DOHH2 (cell line): ENCODE data around the gene ARL16.
A peak's percentile ranks its signal among the peaks of the same experiment; 100 is the strongest.
"Not testable (repeated sequence)": the region's sequence is repeated elsewhere in the genome, so short reads cannot be mapped to it uniquely, and the experiment has no call there.

Experiments
- H3F3A ChIP-seq: fragments of 200-600 bp; sonication (generic), shearing (Covaris generic); 2 replicates; pipeline ENCODE4 v1.6.0; 2016; ENCODE audit warnings: antibody characterized with exemption, mild to moderate bottlenecking; ENCODE audit not compliant: control insufficient read depth, insufficient read depth
- H3K27ac ChIP-seq: fragments of 200-600 bp; sonication (generic); 2 replicates; pipeline ENCODE4 v1.5.1; 2014; ENCODE audit warnings: low read depth, mild to moderate bottlenecking, low read length, moderate library complexity
- H3K27me3 ChIP-seq: fragments of 200-600 bp; sonication (generic); 2 replicates; pipeline ENCODE4 v1.6.1; 2014; ENCODE audit warnings: mild to moderate bottlenecking, low read length, mixed read lengths; ENCODE audit not compliant: control insufficient read depth
- H3K36me3 ChIP-seq: fragments of 200-600 bp; sonication (generic); 2 replicates; pipeline ENCODE4 v1.6.1; 2014; ENCODE audit warnings: mild to moderate bottlenecking, low read length, moderate library complexity, mixed read lengths; ENCODE audit not compliant: control insufficient read depth
- H3K4me1 ChIP-seq: fragments of 200-600 bp; sonication (generic); 2 replicates; pipeline ENCODE4 v1.6.1; 2014; ENCODE audit warnings: mild to moderate bottlenecking, low read length, mixed read lengths; ENCODE audit not compliant: control insufficient read depth
- H3K4me2 ChIP-seq: fragments of 200-600 bp; sonication (generic); 2 replicates; pipeline ENCODE4 v1.6.0; 2014; ENCODE audit warnings: mild to moderate bottlenecking, low read length, moderate library complexity
- H3K4me3 ChIP-seq: fragments of 200-600 bp; sonication (generic); 2 replicates; pipeline ENCODE4 v1.5.1; 2014; ENCODE audit warnings: mild to moderate bottlenecking, low read length, mixed read lengths
- H3K79me2 ChIP-seq: fragments of 200-600 bp; sonication (generic); 2 replicates; pipeline ENCODE4 v1.6.1; 2014; ENCODE audit warnings: mild to moderate bottlenecking, low read length, mixed read lengths; ENCODE audit not compliant: control insufficient read depth
- H3K9me2 ChIP-seq: fragments of 200-600 bp; sonication (generic); replicated peaks from 2 replicates; pipeline ENCODE4 v1.6.1; 2014; ENCODE audit warnings: mild to moderate bottlenecking, low read length, mixed read lengths; ENCODE audit not compliant: control insufficient read depth
- H3K9me3 ChIP-seq: fragments of 200-600 bp; sonication (generic); 2 replicates; pipeline ENCODE4 v1.6.1; 2014; ENCODE audit warnings: antibody characterized with exemption, low read length, mixed read lengths; ENCODE audit not compliant: control insufficient read depth, insufficient read depth
- H4K20me1 ChIP-seq: fragments of 200-600 bp; sonication (generic); 2 replicates; pipeline ENCODE4 v1.6.0; 2014; ENCODE audit warnings: low read depth, mild to moderate bottlenecking, antibody characterized with exemption, low read length, moderate library complexity; ENCODE audit not compliant: control insufficient read depth, insufficient read depth
- EZH2phosphoT487 ChIP-seq: fragments of 200-600 bp; sonication (generic); IDR thresholded peaks from 2 replicates; pipeline ENCODE4 v1.6.1; 2017; ENCODE audit warnings: borderline replicate concordance, mild to moderate bottlenecking, antibody characterized with exemption, low read length, moderate library complexity, mixed read lengths
- TF ChIP-seq, protein P1 (sequence below): fragments of 200-600 bp; sonication (generic); IDR thresholded peaks from one replicate; pipeline ENCODE4 v1.5.1; 2014; ENCODE audit warnings: antibody characterized with exemption, mild to moderate bottlenecking, low read depth, low read length; ENCODE audit not compliant: poor library complexity, severe bottlenecking

The ARL16 gene

DNA sequence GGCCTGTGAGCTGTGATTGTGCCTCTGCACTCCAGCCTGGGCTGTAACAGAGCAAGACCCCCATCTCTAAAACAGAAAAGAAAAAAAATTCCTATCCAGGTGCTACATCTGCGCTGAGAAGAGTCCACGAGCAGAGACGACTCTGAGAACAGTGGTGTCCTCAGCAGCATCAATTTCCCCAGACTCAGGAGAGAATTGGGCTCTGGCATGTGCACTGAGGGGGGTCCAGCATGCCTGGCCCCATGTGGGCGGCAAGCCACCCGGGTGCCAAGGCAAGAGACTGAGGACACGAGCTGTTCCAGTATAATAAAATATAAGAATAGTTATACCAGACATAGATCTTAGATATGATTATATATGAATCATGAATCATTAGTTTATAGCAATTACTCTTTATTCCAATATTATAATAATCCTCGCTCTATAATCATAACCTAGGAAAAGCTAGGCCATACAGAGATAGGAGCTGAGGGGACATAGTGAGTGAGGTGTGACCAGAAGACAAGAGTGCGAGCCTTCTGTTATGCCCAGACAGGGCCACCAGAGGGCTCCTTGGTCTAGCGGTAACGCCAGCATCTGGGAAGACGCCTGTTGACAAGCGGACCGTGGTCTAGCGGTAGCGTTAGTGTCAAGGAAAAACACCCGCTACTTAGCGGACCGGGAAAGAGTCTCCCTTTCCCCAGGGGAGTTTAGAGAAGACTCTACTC lies 7.9 kb downstream of the ARL16 start:
- H3K4me2 ChIP-seq, H3K4me1 ChIP-seq, H3K27me3 ChIP-seq, H3K27ac ChIP-seq, H3K4me3 ChIP-seq, H3F3A ChIP-seq, H3K9me2 ChIP-seq, H3K9me3 ChIP-seq, H4K20me1 ChIP-seq, H3K79me2 ChIP-seq: not testable (repeated sequence)
- peaks cover 47% of the 10 kb centered on the region for H3K36me3 ChIP-seq
- TF ChIP-seq, protein P1, sequence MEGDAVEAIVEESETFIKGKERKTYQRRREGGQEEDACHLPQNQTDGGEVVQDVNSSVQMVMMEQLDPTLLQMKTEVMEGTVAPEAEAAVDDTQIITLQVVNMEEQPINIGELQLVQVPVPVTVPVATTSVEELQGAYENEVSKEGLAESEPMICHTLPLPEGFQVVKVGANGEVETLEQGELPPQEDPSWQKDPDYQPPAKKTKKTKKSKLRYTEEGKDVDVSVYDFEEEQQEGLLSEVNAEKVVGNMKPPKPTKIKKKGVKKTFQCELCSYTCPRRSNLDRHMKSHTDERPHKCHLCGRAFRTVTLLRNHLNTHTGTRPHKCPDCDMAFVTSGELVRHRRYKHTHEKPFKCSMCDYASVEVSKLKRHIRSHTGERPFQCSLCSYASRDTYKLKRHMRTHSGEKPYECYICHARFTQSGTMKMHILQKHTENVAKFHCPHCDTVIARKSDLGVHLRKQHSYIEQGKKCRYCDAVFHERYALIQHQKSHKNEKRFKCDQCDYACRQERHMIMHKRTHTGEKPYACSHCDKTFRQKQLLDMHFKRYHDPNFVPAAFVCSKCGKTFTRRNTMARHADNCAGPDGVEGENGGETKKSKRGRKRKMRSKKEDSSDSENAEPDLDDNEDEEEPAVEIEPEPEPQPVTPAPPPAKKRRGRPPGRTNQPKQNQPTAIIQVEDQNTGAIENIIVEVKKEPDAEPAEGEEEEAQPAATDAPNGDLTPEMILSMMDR: peak; percentile 23

DNA sequence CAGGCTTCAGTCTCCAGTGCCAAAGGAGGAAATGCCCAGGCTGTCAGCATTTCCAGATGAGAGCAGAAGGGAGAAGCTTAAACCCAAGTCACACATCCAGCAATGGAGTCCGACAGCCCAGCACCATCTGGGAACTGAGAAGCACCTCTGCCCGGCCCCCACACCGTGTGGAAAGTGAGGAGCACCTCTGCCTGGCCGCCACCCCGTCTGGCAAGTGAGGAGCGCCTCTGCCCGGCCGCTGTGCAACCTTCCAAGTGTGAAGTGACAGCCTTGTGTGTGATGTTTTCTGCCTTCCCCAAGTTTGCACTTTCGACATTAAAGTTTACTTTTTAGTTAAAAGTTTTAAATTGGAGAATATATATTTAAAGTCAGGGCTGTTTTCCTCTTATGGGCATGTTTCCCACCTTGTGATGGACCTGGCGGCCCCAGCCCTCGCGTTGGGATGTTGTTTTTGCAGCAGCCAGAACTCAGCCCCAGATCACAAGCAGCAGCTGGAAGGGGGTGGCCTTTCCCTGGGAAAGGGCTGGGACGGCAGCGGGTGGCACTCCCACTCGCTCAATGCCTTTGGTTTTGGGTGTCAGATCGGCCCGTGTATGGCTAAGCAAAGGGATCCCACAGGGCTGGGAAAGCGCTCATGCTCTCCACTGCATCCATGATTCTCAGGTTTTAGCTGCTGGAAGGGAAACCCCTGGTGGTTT lies 9.9 kb downstream of the ARL16 start:
- no peak overlapping the region for H3K4me3 ChIP-seq
- no peak overlapping the region for H3K4me2 ChIP-seq
- 0 out of 2 replicates have a peak, but pooled peaks cover 3% of the 10 kb centered on the region for H4K20me1 ChIP-seq
- peaks cover 67% of the 10 kb centered on the region for H3K36me3 ChIP-seq
- H3K79me2 ChIP-seq: peaks cover 23% of the 10 kb centered on the region
- H3K4me1 ChIP-seq: no peaks in the 10 kb centered on the region
- H3F3A ChIP-seq: peaks cover 9% of the 10 kb centered on the region
- H3K27ac ChIP-seq: no peak overlapping the region
- no peaks in the 10 kb centered on the region for H3K9me2 ChIP-seq
- TF ChIP-seq, protein P1: no peak
- no peak for TF ChIP-seq EZH2phosphoT487
- no peaks in the 10 kb centered on the region for H3K9me3 ChIP-seq
- H3K27me3 ChIP-seq: no peaks in the 10 kb centered on the region

DNA sequence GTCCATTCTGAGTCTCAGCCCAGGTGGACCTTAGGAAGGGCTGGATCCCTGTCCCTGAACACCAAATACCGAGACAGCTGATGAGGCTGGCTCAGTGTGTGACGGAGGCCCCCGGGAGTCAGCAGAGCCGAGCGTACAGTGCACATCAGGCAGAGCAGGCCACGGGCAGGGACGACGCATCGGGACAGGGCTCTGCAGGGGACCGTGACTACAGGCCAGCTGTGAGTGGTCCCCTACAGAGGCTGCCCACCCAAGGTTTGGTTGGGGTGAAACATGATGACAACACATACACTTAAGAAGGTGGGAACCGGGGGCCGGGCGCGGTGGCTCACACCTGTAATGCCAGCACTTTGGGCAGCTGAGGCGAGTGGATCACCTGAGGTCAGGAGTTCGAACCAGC lies 10.6 kb downstream of the ARL16 start:
- Histone ChIP-seq H3K36me3 (peaks cover 74% of the 10 kb centered on the region), H3K4me2 (no peak overlapping the region), H3K79me2 (peaks cover 30% of the 10 kb centered on the region), H3K4me1 (peaks cover 6% of the 10 kb centered on the region), H4K20me1 (0 out of 2 replicates have a peak, but pooled peaks cover 3% of the 10 kb centered on the region), H3K27me3 (no peaks in the 10 kb centered on the region), H3K4me3 (no peak overlapping the region), H3F3A (peaks cover 9% of the 10 kb centered on the region), H3K9me3 (no peaks in the 10 kb centered on the region), H3K9me2 (no peaks in the 10 kb centered on the region), H3K27ac (no peak overlapping the region)
- TF ChIP-seq EZH2phosphoT487: no peak
- TF ChIP-seq, protein P1: no peak
